Cardiac septum (tissue), 1 donor: ENCODE measurements around the gene MAGED4B. TPM values are rescaled to one million over a fixed set of nuclear protein-coding genes. Genes with fewer than 3 reads are reported as not detected.
"Not testable (repeated sequence)": the region's sequence is repeated elsewhere in the genome, so short reads cannot be mapped to it uniquely, and the experiment has no call there.

ENCODE experiments used
- DNase-seq: peaks from one replicate; pipeline ENCODE4 v3.0.0-alpha.2; 2020; ENCODE audit warnings: low spot score
- intact Hi-C: fragments of 100-400 bp; cut with DNase I; formaldehyde crosslinking; loops from one replicate; pipeline ENCODE4 v1.14.0; 2022
- long read RNA-seq: library from polyadenylated mRNA; unstranded; transcript quantifications from one replicate; pipeline ENCODE4 v2.0.0, GENCODE V29; 2021
- total RNA-seq: library from RNA; stranded (reverse); fragmentation: NEBNext Ultra II Directional; extraction: Animal tissue kit (Norgen Biotek cat#: 25700); gene quantifications from one replicate; pipeline ENCODE4 v1.2.1, GENCODE V29; 2021
- donor health status: DM: no; HTN: no; CAD: no.

MAGED4B gene, protein sequence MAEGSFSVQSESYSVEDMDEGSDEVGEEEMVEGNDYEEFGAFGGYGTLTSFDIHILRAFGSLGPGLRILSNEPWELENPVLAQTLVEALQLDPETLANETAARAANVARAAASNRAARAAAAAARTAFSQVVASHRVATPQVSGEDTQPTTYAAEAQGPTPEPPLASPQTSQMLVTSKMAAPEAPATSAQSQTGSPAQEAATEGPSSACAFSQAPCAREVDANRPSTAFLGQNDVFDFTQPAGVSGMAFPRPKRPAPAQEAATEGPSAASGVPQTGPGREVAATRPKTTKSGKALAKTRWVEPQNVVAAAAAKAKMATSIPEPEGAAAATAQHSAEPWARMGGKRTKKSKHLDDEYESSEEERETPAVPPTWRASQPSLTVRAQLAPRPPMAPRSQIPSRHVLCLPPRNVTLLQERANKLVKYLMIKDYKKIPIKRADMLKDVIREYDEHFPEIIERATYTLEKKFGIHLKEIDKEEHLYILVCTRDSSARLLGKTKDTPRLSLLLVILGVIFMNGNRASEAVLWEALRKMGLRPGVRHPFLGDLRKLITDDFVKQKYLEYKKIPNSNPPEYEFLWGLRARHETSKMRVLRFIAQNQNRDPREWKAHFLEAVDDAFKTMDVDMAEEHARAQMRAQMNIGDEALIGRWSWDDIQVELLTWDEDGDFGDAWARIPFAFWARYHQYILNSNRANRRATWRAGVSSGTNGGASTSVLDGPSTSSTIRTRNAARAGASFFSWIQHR
- 1.5 TPM for total RNA-seq
- long read RNA-seq = 0 reads

DNA sequence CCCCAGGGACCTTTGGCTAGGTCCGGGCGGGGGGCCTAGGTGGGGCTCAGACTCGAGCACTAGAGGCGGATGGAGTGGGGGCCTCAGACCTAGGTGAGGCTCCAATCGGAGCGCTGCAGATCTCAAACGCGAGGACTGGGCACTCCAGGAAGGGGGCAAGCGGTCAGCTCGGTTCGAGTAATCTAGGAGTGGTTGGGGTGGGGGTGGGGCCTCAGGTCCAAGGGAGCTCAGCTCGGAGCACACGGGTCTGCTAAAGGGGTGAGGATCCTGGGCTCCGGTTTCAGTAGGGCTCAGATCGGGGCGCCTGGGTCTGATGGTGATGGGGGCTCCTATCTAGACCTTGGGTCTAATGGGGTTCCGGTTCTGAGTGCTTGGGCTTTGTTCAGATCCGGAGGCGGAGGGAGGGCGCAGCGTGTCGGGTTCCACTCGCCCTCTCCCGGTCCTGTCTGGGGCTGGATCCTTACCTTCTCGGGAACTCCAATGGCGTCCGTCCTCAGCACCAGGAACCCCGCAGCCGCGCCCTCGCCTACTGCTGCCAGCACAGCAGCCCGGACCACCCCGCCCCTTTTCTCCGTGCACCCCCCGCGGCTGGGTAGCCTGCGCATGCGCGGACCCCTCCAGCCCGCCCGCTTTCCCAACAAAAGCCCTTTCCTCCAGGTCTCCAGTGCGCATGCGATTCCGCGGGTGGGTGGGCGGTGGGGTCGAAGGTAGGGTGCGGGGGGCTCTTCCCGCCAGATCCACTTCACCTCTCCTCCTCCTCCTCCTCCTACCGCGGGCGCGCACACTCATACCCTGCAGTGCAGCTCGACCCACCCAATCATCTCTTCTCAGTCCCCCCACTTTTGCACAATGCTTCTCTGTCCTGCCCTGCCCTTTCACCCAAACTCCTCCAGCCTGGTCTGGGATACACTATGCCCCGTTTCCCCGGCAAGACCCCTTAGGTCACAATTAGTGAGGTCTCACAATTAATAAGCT, at the start of gene MAGED4B:
Gene MAGED4B, minus strand, starts transcription at position 518 of the 975 bp plus-strand sequence. CDS start 1,011 bp downstream, outside the sequence.
- DNase-seq, intact Hi-C loops: not testable (repeated sequence)

DNA sequence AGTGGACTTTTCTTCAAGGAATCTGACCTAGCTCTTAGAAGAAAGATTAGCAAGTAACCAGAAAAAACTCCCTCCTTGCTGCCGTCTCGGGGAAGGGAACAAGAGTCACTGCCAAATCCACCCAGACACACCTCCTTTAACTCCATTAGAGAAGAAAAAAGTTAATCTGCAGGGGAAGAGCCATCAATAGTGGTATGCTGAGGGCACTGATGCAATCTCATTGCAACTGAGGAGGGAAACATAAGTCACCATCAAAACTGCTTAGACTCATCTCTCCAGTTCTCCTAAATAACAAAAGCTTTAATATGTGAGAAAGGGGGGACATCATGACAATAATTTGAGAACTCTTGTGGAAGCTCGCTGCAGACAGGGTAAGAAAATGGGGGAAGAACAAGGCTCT, 49.3 kb upstream of the MAGED4B start:
- intact Hi-C loops = no loop called here
- no peak for DNase-seq

DNA sequence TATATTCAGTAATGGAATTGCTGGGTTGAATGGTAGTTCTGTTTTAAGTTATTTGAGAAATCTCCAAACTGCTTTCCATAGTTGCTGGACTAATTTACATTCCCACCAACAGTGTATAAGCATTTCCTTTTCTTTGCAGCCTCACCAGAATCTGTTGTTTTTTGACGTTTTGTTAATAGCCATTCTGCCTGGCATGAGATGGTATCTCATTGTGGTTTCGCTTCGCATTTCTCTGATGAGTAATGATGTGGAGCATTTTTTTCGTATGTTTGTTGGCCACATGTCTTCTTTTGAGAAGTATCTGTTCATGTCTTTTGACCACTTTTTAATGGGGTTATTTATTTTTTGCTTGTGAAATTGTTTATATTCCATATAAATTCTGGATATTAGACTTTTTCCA, 13.6 kb upstream of the MAGED4B start:
- DNase-seq = no peak

DNA sequence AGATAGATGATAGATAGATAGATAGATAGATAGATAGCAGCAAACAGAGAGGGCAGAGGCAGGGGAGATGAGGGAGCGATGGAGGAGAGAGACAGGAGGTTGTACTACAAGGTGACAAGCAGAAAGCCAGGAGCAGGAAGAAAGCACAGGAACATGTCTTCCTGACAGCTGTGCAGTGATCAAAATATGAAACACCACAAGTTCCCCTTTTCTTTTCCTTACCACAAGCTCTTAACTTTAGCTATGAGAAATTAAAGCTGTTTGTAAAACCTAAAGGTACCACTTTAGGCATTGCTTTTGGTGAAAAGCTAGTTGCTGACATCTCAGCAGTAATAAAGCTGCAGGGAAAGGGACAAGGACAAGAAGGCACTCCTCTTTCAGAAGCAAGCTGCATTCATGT, 9.1 kb upstream of the MAGED4B start:
- intact Hi-C loops = no loop called here
- DNase-seq = no peak

More for the DNA sequence above, 13.6 kb upstream of the MAGED4B start:
- intact Hi-C loops = no loop called here

DNA sequence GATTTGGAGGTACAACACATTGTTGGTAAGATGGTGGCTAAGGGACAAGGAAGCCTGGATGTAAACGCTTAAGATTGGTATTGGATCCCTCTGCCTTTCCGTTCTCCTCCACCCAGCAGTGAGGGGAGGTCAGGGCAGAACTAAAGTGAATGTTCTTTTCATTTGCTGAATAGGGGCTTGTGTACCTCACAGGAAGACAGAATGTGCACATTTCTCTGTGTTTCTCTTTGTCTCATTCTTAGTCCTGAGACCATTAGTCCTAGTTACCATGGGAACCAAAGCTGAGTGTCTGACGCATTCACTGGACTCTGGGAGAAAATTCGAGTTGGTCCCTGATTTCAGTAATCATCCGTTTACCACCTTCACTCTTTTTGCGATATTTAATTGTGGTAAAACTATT, 26.7 kb downstream of the MAGED4B start:
- DNase-seq, intact Hi-C loops: not testable (repeated sequence)

DNA sequence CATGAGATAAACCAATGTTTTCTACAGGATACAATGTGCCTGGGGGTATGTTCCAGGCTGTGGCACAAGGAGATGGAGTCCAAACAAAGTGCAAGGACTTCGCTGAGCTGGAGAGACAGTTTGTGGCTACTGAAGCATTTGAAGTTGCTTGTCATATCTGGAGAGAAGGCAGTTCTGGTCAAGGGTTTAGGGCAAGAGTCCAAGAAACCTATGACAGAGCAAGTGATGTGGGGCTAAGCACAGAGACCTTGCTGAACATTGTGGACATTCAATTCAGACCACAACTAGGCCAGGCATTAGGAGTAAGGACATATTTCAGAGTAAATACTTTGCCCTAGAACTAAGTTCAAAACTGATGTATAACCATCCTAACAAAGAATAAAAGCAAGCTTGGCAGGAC, 34.8 kb downstream of the MAGED4B start:
- DNase-seq = no peak
- intact Hi-C loops = no loop called here

DNA sequence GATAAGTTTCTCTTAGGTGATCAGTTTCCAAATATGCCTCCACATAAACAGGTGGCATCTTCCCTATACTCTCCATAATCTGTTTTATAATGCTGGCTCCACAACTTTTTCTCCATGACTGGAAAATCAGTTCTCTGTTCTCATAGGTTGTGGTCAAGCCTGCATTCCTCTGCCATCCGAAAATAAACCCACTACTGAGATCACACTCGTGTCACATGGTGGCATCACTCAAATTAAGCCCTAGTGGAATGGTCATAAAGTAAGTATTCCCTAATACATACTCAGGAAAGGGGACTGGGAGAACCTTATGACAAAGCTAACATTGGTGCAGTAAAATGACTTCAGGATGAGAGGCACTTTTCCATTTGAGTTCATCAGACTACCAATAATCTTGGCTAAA, 37.6 kb downstream of the MAGED4B start:
- intact Hi-C loops = no loop called here

DNA sequence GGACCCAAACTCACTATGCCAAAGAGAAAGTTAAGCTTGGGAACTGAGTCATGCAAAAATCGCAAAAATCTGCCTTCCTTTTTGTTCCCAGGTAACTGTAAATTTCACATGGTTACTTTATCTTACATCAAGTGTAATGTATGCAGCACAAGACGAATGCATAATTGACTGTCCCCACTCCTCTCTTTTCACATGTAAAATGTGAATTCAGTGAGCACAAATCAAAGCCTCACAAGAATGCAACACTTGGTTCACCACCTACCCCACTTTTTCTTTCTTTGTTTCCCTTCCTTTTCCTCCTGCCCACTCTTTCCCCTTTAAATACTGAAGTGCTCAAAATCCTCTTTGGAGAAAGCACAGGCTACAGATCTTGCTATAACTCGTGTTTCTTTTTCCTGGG, 53.2 kb downstream of the MAGED4B start:
- DNase-seq = no peak
- intact Hi-C loops = no loop called here

More for the DNA sequence above, 37.6 kb downstream of the MAGED4B start:
- DNase-seq = no peak

Other genes with a start within 250 kb of the MAGED4B start
- 79.9 TPM for gene MAGED1, start 175.6 kb downstream of the MAGED4B start, total RNA-seq
- 0.40 TPM for gene MAGED4, start 115.7 kb upstream of the MAGED4B start, total RNA-seq